DND-41 (cell line): ENCODE results near the gene NTM.

Source experiments
- ATAC-seq: fragments of 200-7000 bp; cut with Tn5 transposase; 3 replicates; pipeline ENCODE4 v1.9.1; 2021; ENCODE audit warnings: low read depth; ENCODE audit not compliant: insufficient read depth
- DNase-seq: peaks from one replicate; pipeline ENCODE4 v3.0.0-alpha.2; 2020
- H2AFZ ChIP-seq: 2 replicates; pipeline ENCODE4 v1.6.0; 2012; ENCODE audit warnings: low read depth, low read length
- H3K27ac ChIP-seq: 2 replicates; pipeline ENCODE4 v1.5.1; 2012; ENCODE audit warnings: low read length, inconsistent platforms
- H3K27me3 ChIP-seq: fragments of 200-600 bp; sonication (generic); 2 replicates; pipeline ENCODE4 v1.6.0; 2012; ENCODE audit warnings: low read length, mild to moderate bottlenecking, inconsistent platforms; ENCODE audit not compliant: insufficient read depth, poor library complexity
- H3K36me3 ChIP-seq: 2 replicates; pipeline ENCODE4 v1.5.1; 2012; ENCODE audit warnings: low read length, inconsistent platforms; ENCODE audit not compliant: insufficient read depth
- H3K4me1 ChIP-seq: 2 replicates; pipeline ENCODE4 v1.5.1; 2012; ENCODE audit warnings: mild to moderate bottlenecking, low read length; ENCODE audit not compliant: insufficient read depth
- H3K4me2 ChIP-seq: 2 replicates; pipeline ENCODE4 v1.6.0; 2012; ENCODE audit warnings: mild to moderate bottlenecking, moderate library complexity, low read length, inconsistent platforms; ENCODE audit not compliant: insufficient read depth
- H3K4me3 ChIP-seq, 2 experiments: fragments of 200-600 bp in 1 of 2; shearing (Covaris generic) in 1 of 2; 2 replicates each; pipeline ENCODE4 v1.5.1; 2012 to 2016; ENCODE audit warnings: inconsistent platforms in 2 of 2, low read length in 2 of 2, mild to moderate bottlenecking in 2 of 2, low read depth in 1 of 2, moderate library complexity in 1 of 2
- H3K79me2 ChIP-seq: 2 replicates; pipeline ENCODE4 v1.6.0; 2012; ENCODE audit warnings: low read length, inconsistent platforms; ENCODE audit not compliant: insufficient read depth
- H3K9ac ChIP-seq: 2 replicates; pipeline ENCODE4 v1.6.0; 2012; ENCODE audit warnings: low read depth, mild to moderate bottlenecking, inconsistent platforms, low read length, moderate library complexity
- H3K9me3 ChIP-seq: 2 replicates; pipeline ENCODE4 v1.5.1; 2012; ENCODE audit warnings: low read length, moderate library complexity, mild to moderate bottlenecking, inconsistent platforms; ENCODE audit not compliant: insufficient read depth, severe bottlenecking
- H4K20me1 ChIP-seq: 2 replicates; pipeline ENCODE4 v1.6.0; 2012; ENCODE audit warnings: low read length; ENCODE audit not compliant: insufficient read depth
- CTCF ChIP-seq: IDR thresholded peaks from 2 replicates; pipeline ENCODE4 v1.5.1; 2012; ENCODE audit warnings: borderline replicate concordance, low read length, moderate library complexity, mild to moderate bottlenecking; ENCODE audit not compliant: poor library complexity, severe bottlenecking; ENCODE audit errors: extremely low read depth
- EZH2 ChIP-seq: IDR thresholded peaks from 3 replicates; pipeline ENCODE4 v1.6.1; 2012; ENCODE audit warnings: borderline replicate concordance, low read depth, mild to moderate bottlenecking, moderate library complexity, low read length, inconsistent platforms; ENCODE audit not compliant: severe bottlenecking

Gene NTM

GRCh38 chr11:131533998-131534397 lies 163.6 kb downstream of the NTM start:
- no peaks in the 10 kb centered on the region for H3K4me1 ChIP-seq
- H3K36me3 ChIP-seq, result no peaks in the 10 kb centered on the region
- H3K4me3 ChIP-seq, result no peak overlapping the region
- H3K27me3 ChIP-seq, result peaks cover 6% of the 10 kb centered on the region
- H3K9me3 ChIP-seq, result no peaks in the 10 kb centered on the region
- no peak for TF ChIP-seq CTCF
- TF ChIP-seq EZH2, result no peak
- no peak overlapping the region for H3K4me2 ChIP-seq
- no peaks in the 10 kb centered on the region for H4K20me1 ChIP-seq
- no peaks in the 10 kb centered on the region for H3K79me2 ChIP-seq
- no peak for DNase-seq
- H2AFZ ChIP-seq, result no peak overlapping the region
- no peak overlapping the region for H3K9ac ChIP-seq
- ATAC-seq, result no peak
- no peak overlapping the region for H3K27ac ChIP-seq

- Histone ChIP-seq H3K4me1 (no peaks in the 10 kb centered on the region), H3K27ac (no peak overlapping the region), H4K20me1 (no peaks in the 10 kb centered on the region), H3K79me2 (no peaks in the 10 kb centered on the region), H3K9me3 (no peaks in the 10 kb centered on the region), H2AFZ (no peak overlapping the region), H3K4me3 (no peak overlapping the region), H3K36me3 (no peaks in the 10 kb centered on the region), H3K4me2 (no peak overlapping the region), H3K27me3 (peaks cover 6% of the 10 kb centered on the region), H3K9ac (no peak overlapping the region)
- ATAC-seq, result no peak
- no peak for DNase-seq
- TF ChIP-seq EZH2 (no peak), CTCF (no peak)
Observed at GRCh38 chr11:131534611-131535010, 164.2 kb downstream of the NTM start.

GRCh38 chr11:131536159-131536558 lies 165.7 kb downstream of the NTM start:
- H3K36me3 ChIP-seq, result no peaks in the 10 kb centered on the region
- H3K79me2 ChIP-seq, result no peaks in the 10 kb centered on the region
- no peak overlapping the region for H2AFZ ChIP-seq
- H4K20me1 ChIP-seq, result no peaks in the 10 kb centered on the region
- no peak overlapping the region for H3K4me3 ChIP-seq
- H3K27me3 ChIP-seq, result peaks cover 6% of the 10 kb centered on the region
- H3K27ac ChIP-seq, result no peak overlapping the region
- TF ChIP-seq CTCF (no peak), EZH2 (no peak)
- H3K9me3 ChIP-seq, result no peaks in the 10 kb centered on the region
- no peaks in the 10 kb centered on the region for H3K4me1 ChIP-seq
- H3K9ac ChIP-seq, result no peak overlapping the region
- no peak overlapping the region for H3K4me2 ChIP-seq
- ATAC-seq (no peak), DNase-seq (no peak)

- H3K36me3 ChIP-seq, result no peaks in the 10 kb centered on the region
- H3K27me3 ChIP-seq, result peaks cover 6% of the 10 kb centered on the region
- no peak overlapping the region for H3K9ac ChIP-seq
- TF ChIP-seq CTCF, result no peak
- TF ChIP-seq EZH2, result no peak
- H4K20me1 ChIP-seq, result no peaks in the 10 kb centered on the region
- H3K4me1 ChIP-seq, result no peaks in the 10 kb centered on the region
- no peaks in the 10 kb centered on the region for H3K79me2 ChIP-seq
- H3K27ac ChIP-seq, result no peak overlapping the region
- no peak overlapping the region for H3K4me3 ChIP-seq
- H2AFZ ChIP-seq, result no peak overlapping the region
- DNase-seq (no peak), ATAC-seq (no peak)
- no peak overlapping the region for H3K4me2 ChIP-seq
- H3K9me3 ChIP-seq, result no peaks in the 10 kb centered on the region
Observed at GRCh38 chr11:131537196-131537595, 166.8 kb downstream of the NTM start.
